Keratinocyte (primary cell): ENCODE results near the gene CYP17A1.

Experiments used
- CTCF ChIP-seq, 3 experiments: IDR thresholded peaks in 1 of 3; conservative IDR thresholded peaks in 1 of 3; optimal IDR thresholded peaks in 1 of 3; 2 replicates in 2 of 3; 3 replicates in 1 of 3; pipeline versions ENCODE3 to v1.5.1; 2011; ENCODE audit warnings: low read length in 3 of 3, mild to moderate bottlenecking in 3 of 3, moderate library complexity in 2 of 3, control low read depth in 1 of 3, inconsistent platforms in 1 of 3; ENCODE audit not compliant: insufficient read depth in 2 of 3; ENCODE audit errors: extremely low read depth in 1 of 3
- EZH2 ChIP-seq: IDR thresholded peaks from one replicate; pipeline ENCODE4 v1.6.1; 2012; ENCODE audit warnings: inconsistent platforms, mild to moderate bottlenecking, low read length, moderate library complexity

- TF ChIP-seq EZH2 (no peak), CTCF (optimal IDR thresholded peaks at IDR 0.05 in 1 of 3, IDR thresholded peaks at IDR 0.05 in 1 of 3, conservative IDR thresholded peaks at IDR 0.05 in 1 of 3; ENCODE audit: extremely low read depth in 1 of 3, insufficient read depth in 2 of 3, low read length in 3 of 3) (no peak)
These were observed 35.7 kb downstream of the CYP17A1 start for GRCh38 chr10:102801496-102801895.
